ENCODE measurements around the gene USP48.

- TF ChIP-seq ZNF274 (IDR thresholded peaks at IDR 0.05; ENCODE audit: insufficient read depth, insufficient read length) (no peak), BRCA1 (IDR thresholded peaks at IDR 0.05; ENCODE audit: low read depth, low read length) (no peak), CTCF (IDR thresholded peaks at IDR 0.05 in 2 of 3, conservative IDR thresholded peaks at IDR 0.05 in 1 of 3; ENCODE audit: control insufficient read depth in 2 of 3, extremely low read depth in 1 of 3, insufficient read depth in 1 of 3, low read depth in 3 of 3, low read length in 3 of 3) (no peak), BCLAF1 (IDR thresholded peaks at IDR 0.05) (no peak), BHLHE40 (IDR thresholded peaks at IDR 0.05; ENCODE audit: borderline replicate concordance in 1 of 2, low read depth in 2 of 2, low read length in 1 of 2) (no peak), FOXM1 (IDR thresholded peaks at IDR 0.05; ENCODE audit: low read depth, low read length) (no peak)
- TF ChIP-seq, protein P1, sequence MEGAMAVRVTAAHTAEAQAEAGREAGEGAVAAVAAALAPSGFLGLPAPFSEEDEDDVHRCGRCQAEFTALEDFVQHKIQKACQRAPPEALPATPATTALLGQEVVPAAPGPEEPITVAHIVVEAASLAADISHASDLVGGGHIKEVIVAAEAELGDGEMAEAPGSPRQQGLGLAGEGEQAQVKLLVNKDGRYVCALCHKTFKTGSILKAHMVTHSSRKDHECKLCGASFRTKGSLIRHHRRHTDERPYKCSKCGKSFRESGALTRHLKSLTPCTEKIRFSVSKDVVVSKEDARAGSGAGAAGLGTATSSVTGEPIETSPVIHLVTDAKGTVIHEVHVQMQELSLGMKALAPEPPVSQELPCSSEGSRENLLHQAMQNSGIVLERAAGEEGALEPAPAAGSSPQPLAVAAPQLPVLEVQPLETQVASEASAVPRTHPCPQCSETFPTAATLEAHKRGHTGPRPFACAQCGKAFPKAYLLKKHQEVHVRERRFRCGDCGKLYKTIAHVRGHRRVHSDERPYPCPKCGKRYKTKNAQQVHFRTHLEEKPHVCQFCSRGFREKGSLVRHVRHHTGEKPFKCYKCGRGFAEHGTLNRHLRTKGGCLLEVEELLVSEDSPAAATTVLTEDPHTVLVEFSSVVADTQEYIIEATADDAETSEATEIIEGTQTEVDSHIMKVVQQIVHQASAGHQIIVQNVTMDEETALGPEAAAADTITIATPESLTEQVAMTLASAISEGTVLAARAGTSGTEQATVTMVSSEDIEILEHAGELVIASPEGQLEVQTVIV (IDR thresholded peaks at IDR 0.05; ENCODE audit: borderline replicate concordance, partially characterized antibody), result no peak
These were observed 102.6 kb downstream of the USP48 start for GRCh38 chr1:21680381-21680780.

Measured in GM12878 (cell line).